Activated CD8-positive, alpha-beta memory T cell treated with anti-CD3 and anti-CD28 coated beads for 24 hours (primary cell): ENCODE measurements around the gene CEBPG.
A peak's percentile ranks its signal among the peaks of the same experiment; 100 is the strongest.

Experiments
- DNase-seq: peaks from one replicate; pipeline ENCODE4 v3.0.0-alpha.2; 2020

The CEBPG gene

GRCh38 chr19:33422369-33423180 lies 49.1 kb downstream of the CEBPG start:
- no peak for DNase-seq

- no peak for DNase-seq
These were observed 50.7 kb downstream of the CEBPG start for GRCh38 chr19:33424181-33424580.

GRCh38 chr19:33426621-33427361 lies 53.3 kb downstream of the CEBPG start:
- no peak for DNase-seq

GRCh38 chr19:33427801-33428626 lies 54.5 kb downstream of the CEBPG start:
- DNase-seq = no peak

- no peak for DNase-seq
These were observed 55.2 kb downstream of the CEBPG start for GRCh38 chr19:33428627-33429125.

- DNase-seq = no peak
These were observed 56.6 kb downstream of the CEBPG start for GRCh38 chr19:33429891-33430673.

GRCh38 chr19:33430674-33431277 lies 57.3 kb downstream of the CEBPG start:
- peak; percentile 81 for DNase-seq

- DNase-seq = no peak
These were observed 58.5 kb downstream of the CEBPG start for GRCh38 chr19:33432015-33432414.
